OCI-LY1 (cell line): Measurements from ENCODE around the gene ERBB4.

Source experiments
- H2AFZ ChIP-seq: fragments of 200-600 bp; sonication (generic), shearing (Covaris generic); 2 replicates; pipeline ENCODE4 v1.6.0; 2014; ENCODE audit warnings: antibody characterized with exemption, mild to moderate bottlenecking, low read length
- H3F3A ChIP-seq: fragments of 200-600 bp; sonication (generic), shearing (Covaris generic); 2 replicates; pipeline ENCODE4 v1.6.0; 2014; ENCODE audit warnings: mild to moderate bottlenecking, antibody characterized with exemption, low read length, moderate library complexity; ENCODE audit not compliant: insufficient read depth
- H3K27ac ChIP-seq: fragments of 200-600 bp; sonication (generic); 2 replicates; pipeline ENCODE4 v1.5.1; 2014; ENCODE audit warnings: low read length, mixed run types, mild to moderate bottlenecking, low read depth; ENCODE audit not compliant: poor library complexity, severe bottlenecking
- H3K27me3 ChIP-seq: fragments of 200-600 bp; sonication (generic); 2 replicates; pipeline ENCODE4 v1.6.0; 2014; ENCODE audit warnings: antibody characterized with exemption, mild to moderate bottlenecking, low read length, moderate library complexity; ENCODE audit not compliant: insufficient read depth
- H3K36me3 ChIP-seq: fragments of 200-600 bp; sonication (generic); 2 replicates; pipeline ENCODE4 v1.6.1; 2014; ENCODE audit warnings: mild to moderate bottlenecking, antibody characterized with exemption, low read length, moderate library complexity, mixed read lengths; ENCODE audit not compliant: insufficient read depth
- H3K4me1 ChIP-seq: fragments of 200-600 bp; sonication (generic); 2 replicates; pipeline ENCODE4 v1.5.1; 2014; ENCODE audit warnings: mild to moderate bottlenecking, low read length, moderate library complexity; ENCODE audit not compliant: insufficient read depth, severe bottlenecking
- H3K4me2 ChIP-seq: fragments of 200-600 bp; sonication (generic), shearing (Covaris generic); 2 replicates; pipeline ENCODE4 v1.6.1; 2014; ENCODE audit warnings: low read length
- H3K4me3 ChIP-seq: fragments of 200-600 bp; sonication (generic); 2 replicates; pipeline ENCODE4 v1.5.1; 2014; ENCODE audit warnings: low read length, low read depth, mild to moderate bottlenecking, mixed read lengths; ENCODE audit not compliant: poor library complexity, severe bottlenecking
- H3K79me2 ChIP-seq: fragments of 200-600 bp; shearing (Covaris generic); 2 replicates; pipeline ENCODE4 v1.6.1; 2016; ENCODE audit warnings: mixed run types, low read length, mixed read lengths; ENCODE audit not compliant: insufficient read depth
- H3K9ac ChIP-seq: fragments of 200-600 bp; sonication (generic), shearing (Covaris generic); 2 replicates; pipeline ENCODE4 v1.6.1; 2014; ENCODE audit warnings: mild to moderate bottlenecking, low read length, mixed read lengths
- H3K9me2 ChIP-seq: fragments of 200-600 bp; sonication (generic), shearing (Covaris generic); 2 replicates; pipeline ENCODE4 v1.6.1; 2014; ENCODE audit warnings: low read depth, mild to moderate bottlenecking, low read length, mixed read lengths
- H3K9me3 ChIP-seq: fragments of 200-600 bp; shearing (Covaris generic); 2 replicates; pipeline ENCODE4 v1.6.1; 2014; ENCODE audit warnings: low read length, mixed read lengths
- H4K20me1 ChIP-seq: fragments of 200-600 bp; sonication (generic), shearing (Covaris generic); 2 replicates; pipeline ENCODE4 v1.6.0; 2016; ENCODE audit warnings: mild to moderate bottlenecking, low read length; ENCODE audit not compliant: insufficient read depth
- EZH2 ChIP-seq: fragments of 200-600 bp; sonication (generic), shearing (Covaris generic); IDR thresholded peaks from 2 replicates; pipeline ENCODE4 v1.8.0; 2017; ENCODE audit warnings: borderline replicate concordance, mixed run types, mild to moderate bottlenecking, antibody characterized with exemption, low read length, moderate library complexity, mixed read lengths
- TF ChIP-seq, protein P1 (sequence below): fragments of 200-600 bp; sonication (generic), shearing (Covaris generic); IDR thresholded peaks from 2 replicates; pipeline ENCODE4 v1.5.1; 2017; ENCODE audit warnings: mild to moderate bottlenecking, antibody characterized with exemption, low read length, moderate library complexity, mixed read lengths

Gene ERBB4

DNA sequence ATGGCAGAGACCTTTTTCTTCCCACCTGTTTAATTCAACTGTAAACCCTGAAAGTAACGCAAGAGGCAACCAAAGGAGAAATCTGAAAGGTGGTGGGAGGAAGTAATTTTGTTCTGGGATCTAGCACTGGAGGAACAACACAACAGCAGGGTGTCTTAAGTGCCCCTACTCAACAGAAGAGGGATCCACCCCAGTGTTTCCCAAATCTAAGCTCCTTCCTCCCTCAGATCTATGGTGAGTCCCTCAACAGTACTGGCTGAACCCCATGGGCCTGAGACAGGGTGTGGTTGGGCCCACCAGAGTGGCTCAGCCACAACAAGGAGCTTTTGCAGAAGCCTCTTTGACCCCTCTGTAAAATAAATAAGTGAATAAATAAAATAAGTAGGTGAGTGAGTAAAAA is 790.3 kb downstream of the ERBB4 start:
- Histone ChIP-seq H3K36me3 (no peaks in the 10 kb centered on the region), H3K9me3 (no peaks in the 10 kb centered on the region), H3K27ac (no peak overlapping the region), H3K9ac (no peak overlapping the region), H3K4me2 (no peak overlapping the region), H3K4me3 (no peak overlapping the region), H3K4me1 (peaks cover 11% of the 10 kb centered on the region), H2AFZ (no peak overlapping the region), H4K20me1 (no peaks in the 10 kb centered on the region), H3K9me2 (no peaks in the 10 kb centered on the region), H3K27me3 (no peaks in the 10 kb centered on the region), H3K79me2 (no peaks in the 10 kb centered on the region), H3F3A (no peaks in the 10 kb centered on the region)
- no peak for TF ChIP-seq EZH2

DNA sequence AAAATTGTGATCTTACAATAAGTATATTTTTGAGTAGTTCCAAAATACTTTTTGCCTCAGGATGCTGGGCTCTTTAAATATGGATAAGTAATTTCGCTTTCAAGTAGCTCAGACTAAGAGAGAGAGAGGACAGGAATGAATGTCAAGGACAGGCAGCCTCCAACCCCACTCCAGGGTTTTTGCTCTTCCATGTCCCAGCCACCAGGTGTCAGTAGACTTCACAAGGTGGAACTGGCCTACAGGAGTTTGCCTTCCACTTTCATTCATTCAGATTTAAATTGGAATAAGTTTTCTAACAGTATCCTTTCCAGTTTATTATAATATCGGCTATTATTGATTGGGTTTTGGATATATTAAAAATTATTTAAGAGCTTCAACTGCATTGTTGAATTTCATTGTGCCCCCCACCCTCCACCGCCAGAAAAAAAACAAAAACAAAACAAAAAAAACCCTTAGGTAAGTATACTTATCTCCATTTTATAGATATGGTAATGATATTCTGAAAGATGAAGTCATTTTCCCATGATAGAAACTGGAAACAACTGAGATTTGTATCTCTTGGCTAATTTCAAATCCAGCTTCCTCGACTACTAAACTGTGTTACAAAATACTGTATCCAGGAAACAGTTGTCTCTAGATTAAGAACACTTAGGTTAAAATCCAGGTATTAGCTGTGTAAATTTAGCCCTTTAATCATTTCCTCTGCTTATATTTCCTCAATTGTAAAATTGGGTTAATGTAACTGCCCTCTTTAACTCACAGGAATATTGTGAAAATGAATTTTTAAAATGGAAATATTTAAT is 793.1 kb downstream of the ERBB4 start:
- Histone ChIP-seq H3K27ac (no peak overlapping the region), H3K4me2 (no peak overlapping the region)

DNA sequence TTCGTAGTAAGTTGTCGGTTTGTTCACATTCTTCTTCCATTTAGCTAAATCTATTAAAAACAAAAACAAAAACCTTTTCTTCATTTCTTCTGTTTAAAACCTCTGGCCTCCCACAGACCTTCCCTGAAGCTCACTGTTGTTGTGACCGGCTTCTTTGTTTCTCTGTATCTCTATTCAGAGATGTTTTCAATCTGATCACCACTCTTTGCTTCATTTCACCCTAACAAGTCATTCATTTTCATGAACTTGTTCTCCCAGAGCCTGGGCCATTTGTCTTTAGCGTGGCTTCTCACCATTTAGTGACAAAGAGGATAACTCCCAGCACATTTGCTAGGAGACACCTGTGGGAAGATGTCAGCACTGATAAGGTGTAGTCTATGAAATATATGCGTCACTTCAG is 794.2 kb downstream of the ERBB4 start:
- H3K79me2 ChIP-seq: no peaks in the 10 kb centered on the region
- no peak for TF ChIP-seq EZH2
- TF ChIP-seq, protein P1, sequence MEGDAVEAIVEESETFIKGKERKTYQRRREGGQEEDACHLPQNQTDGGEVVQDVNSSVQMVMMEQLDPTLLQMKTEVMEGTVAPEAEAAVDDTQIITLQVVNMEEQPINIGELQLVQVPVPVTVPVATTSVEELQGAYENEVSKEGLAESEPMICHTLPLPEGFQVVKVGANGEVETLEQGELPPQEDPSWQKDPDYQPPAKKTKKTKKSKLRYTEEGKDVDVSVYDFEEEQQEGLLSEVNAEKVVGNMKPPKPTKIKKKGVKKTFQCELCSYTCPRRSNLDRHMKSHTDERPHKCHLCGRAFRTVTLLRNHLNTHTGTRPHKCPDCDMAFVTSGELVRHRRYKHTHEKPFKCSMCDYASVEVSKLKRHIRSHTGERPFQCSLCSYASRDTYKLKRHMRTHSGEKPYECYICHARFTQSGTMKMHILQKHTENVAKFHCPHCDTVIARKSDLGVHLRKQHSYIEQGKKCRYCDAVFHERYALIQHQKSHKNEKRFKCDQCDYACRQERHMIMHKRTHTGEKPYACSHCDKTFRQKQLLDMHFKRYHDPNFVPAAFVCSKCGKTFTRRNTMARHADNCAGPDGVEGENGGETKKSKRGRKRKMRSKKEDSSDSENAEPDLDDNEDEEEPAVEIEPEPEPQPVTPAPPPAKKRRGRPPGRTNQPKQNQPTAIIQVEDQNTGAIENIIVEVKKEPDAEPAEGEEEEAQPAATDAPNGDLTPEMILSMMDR: no peak
- H4K20me1 ChIP-seq: no peaks in the 10 kb centered on the region
- no peak overlapping the region for H2AFZ ChIP-seq
- H3K27ac ChIP-seq: no peak overlapping the region
- no peak overlapping the region for H3K4me3 ChIP-seq
- no peaks in the 10 kb centered on the region for H3K9me2 ChIP-seq
- H3K9ac ChIP-seq: no peak overlapping the region
- H3K9me3 ChIP-seq: no peaks in the 10 kb centered on the region
- H3K4me1 ChIP-seq: no peaks in the 10 kb centered on the region
- H3K36me3 ChIP-seq: no peaks in the 10 kb centered on the region
- H3K27me3 ChIP-seq: no peaks in the 10 kb centered on the region
- H3K4me2 ChIP-seq: no peak overlapping the region
- no peaks in the 10 kb centered on the region for H3F3A ChIP-seq

More for the DNA sequence above, 793.1 kb downstream of the ERBB4 start:
- Histone ChIP-seq H3K36me3 (no peaks in the 10 kb centered on the region), H3K79me2 (no peaks in the 10 kb centered on the region), H3K4me1 (peaks cover under 1% of the 10 kb centered on the region), H3K9me2 (no peaks in the 10 kb centered on the region), H3F3A (no peaks in the 10 kb centered on the region), H3K9ac (no peak overlapping the region), H4K20me1 (no peaks in the 10 kb centered on the region), H2AFZ (no peak overlapping the region), H3K4me3 (no peak overlapping the region), H3K27me3 (no peaks in the 10 kb centered on the region), H3K9me3 (no peaks in the 10 kb centered on the region)
- no peak for TF ChIP-seq EZH2
- TF ChIP-seq, protein P1: peak; percentile 86

DNA sequence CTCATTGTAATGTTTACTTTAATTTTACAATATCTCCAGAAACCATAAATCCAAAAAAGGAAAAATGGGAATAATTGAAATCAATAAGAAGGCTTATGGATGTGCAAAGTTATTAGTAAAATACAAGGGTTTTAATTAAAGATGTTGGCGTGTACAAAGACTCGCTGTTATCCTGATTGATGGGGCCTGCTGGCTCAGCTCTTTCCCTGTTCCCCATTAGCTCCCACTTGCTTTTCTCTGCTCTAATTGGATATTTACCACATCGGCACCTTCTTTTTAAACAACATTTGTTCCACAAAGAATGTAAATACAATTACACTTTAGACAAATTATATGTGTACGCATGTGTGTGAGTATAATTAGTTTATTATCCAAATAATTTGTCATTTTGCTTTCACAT is 796.6 kb downstream of the ERBB4 start:
- no peaks in the 10 kb centered on the region for H4K20me1 ChIP-seq
- H2AFZ ChIP-seq: no peak overlapping the region
- H3F3A ChIP-seq: no peaks in the 10 kb centered on the region
- H3K79me2 ChIP-seq: no peaks in the 10 kb centered on the region
- no peak overlapping the region for H3K4me2 ChIP-seq
- H3K4me3 ChIP-seq: no peak overlapping the region
- no peaks in the 10 kb centered on the region for H3K36me3 ChIP-seq
- H3K9ac ChIP-seq: no peak overlapping the region
- no peak overlapping the region for H3K27ac ChIP-seq
- H3K9me3 ChIP-seq: no peaks in the 10 kb centered on the region
- H3K9me2 ChIP-seq: no peaks in the 10 kb centered on the region
- H3K4me1 ChIP-seq: no peaks in the 10 kb centered on the region
- no peak for TF ChIP-seq EZH2
- TF ChIP-seq, protein P1: no peak
- H3K27me3 ChIP-seq: no peaks in the 10 kb centered on the region
